GM12801 (cell line): ENCODE data around the gene SLC17A8.

Source experiments
- TF ChIP-seq, protein P1 (sequence below): IDR thresholded peaks from one replicate; pipeline ENCODE4 v1.5.1; 2011; ENCODE audit warnings: control low read depth; ENCODE audit not compliant: insufficient read length; ENCODE audit errors: extremely low read depth

SLC17A8 gene

DNA sequence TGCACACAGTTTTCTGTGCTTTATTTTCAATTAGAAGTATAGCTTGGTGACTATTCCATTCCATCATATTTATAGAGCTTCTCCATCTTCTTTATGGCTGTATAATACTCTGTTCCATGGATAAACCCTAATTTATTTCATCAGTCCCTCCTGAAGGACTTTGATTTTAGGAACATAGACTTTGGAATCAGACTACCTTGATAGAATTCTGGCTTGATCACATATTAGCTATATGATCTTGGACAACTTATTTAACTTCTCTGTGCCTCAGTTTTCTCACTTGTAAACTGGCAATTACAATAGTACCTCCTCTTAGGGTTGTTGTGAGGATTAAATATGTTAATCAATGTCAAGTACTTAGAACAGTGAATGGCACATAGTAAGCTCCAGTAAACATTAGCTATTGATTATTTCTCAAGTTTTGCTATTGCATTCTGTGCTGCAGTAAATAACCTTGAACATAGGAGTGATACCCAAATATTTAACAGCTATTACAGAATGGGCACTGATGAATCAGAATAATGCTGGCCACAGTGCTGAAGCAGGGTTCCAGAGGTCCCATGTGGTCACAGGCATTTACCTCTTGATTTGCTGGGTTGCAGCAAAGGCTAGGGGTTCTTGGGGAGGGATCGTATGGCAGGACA, 104.6 kb downstream of the SLC17A8 start:
- TF ChIP-seq, protein P1, sequence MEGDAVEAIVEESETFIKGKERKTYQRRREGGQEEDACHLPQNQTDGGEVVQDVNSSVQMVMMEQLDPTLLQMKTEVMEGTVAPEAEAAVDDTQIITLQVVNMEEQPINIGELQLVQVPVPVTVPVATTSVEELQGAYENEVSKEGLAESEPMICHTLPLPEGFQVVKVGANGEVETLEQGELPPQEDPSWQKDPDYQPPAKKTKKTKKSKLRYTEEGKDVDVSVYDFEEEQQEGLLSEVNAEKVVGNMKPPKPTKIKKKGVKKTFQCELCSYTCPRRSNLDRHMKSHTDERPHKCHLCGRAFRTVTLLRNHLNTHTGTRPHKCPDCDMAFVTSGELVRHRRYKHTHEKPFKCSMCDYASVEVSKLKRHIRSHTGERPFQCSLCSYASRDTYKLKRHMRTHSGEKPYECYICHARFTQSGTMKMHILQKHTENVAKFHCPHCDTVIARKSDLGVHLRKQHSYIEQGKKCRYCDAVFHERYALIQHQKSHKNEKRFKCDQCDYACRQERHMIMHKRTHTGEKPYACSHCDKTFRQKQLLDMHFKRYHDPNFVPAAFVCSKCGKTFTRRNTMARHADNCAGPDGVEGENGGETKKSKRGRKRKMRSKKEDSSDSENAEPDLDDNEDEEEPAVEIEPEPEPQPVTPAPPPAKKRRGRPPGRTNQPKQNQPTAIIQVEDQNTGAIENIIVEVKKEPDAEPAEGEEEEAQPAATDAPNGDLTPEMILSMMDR = no peak

DNA sequence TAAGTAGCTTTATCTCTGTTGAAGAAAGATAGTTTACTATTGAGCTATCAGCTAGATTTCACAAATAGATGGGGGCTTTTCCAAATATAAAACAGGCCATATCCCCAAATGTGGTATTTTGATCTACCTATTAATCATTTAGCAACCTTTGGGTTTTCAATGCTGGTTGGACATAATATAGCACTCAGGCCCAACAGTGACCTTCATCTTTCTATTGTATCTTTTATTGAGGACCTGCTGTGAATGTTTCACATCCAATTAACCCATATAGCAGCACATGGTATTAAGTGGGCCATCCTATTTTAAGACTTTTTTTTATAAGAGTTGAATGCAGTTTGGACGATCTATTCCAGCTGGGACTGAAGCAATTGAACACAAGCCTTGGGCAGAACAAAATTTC, 106.8 kb downstream of the SLC17A8 start:
- TF ChIP-seq, protein P1 = no peak

DNA sequence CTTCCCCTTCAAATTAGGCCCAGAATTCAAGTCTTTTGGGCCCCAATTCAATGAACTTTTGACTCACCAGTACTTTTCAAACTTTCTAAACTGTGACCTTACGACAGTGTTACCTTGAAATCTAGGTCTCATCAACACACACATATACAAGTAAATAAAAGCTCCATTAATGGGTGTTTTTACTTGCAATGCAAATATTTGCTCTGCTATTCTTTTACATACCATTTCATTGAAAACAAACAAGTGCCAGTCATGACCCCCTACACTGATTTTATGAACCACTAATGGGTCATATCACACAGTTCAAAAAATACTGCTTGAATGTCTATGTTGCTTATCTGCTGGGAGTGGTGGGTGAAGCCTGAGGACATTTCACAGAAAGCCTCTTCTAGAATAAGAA, 107.7 kb downstream of the SLC17A8 start:
- TF ChIP-seq, protein P1 = no peak

DNA sequence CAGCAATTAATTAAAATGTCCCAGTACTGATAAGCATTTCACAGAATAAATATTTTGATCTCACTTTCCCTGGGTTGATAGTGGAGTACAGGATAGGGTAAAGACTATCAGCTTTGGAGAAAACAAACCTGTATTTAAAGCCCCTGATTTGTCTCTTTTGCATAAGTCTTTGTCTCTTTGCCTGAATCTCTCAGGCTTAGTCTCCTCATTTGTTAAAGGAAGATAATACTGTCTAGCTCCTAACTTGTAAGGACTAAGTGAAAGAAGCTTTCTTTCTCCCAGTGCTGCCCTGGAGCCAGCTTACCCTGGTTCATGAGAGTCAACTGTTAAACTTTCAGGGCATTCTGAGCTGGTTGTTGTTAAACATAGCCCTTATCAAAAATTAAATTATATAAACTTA, 111.3 kb downstream of the SLC17A8 start:
- TF ChIP-seq, protein P1 = no peak
